Natural killer cell (primary cell): ENCODE measurements around the gene DRGX. TPM values are rescaled to one million over a fixed set of nuclear protein-coding genes. Genes with fewer than 3 reads are reported as not detected.

Experiments used
- ATAC-seq, 3 donors: fragments of 150-1000 bp in 2 of 3; fragments of 200-7000 bp in 1 of 3; cut with Tn5 transposase; 1 replicate in 1 of 3; 2 replicates in 2 of 3; pipeline ENCODE4 v1.10.0; 2021; ENCODE audit warnings: mild to moderate bottlenecking in 2 of 3, moderate library complexity in 2 of 3
- DNase-seq, 2 donors: peaks; one replicate each; pipeline versions ENCODE4 v3.0.0 to v3.0.0-alpha.2; 2013 to 2021; ENCODE audit warnings: mixed read lengths in 1 of 2
- H3K27ac ChIP-seq: one replicate; pipeline ENCODE4 v1.5.1; 2013; ENCODE audit warnings: mild to moderate bottlenecking, low read length
- H3K27me3 ChIP-seq: one replicate; pipeline ENCODE4 v1.6.1; 2013; ENCODE audit warnings: low read length; ENCODE audit not compliant: control insufficient read depth, insufficient read depth
- H3K36me3 ChIP-seq: one replicate; pipeline ENCODE4 v1.6.1; 2013; ENCODE audit warnings: low read length; ENCODE audit not compliant: control insufficient read depth, insufficient read depth
- H3K4me1 ChIP-seq: one replicate; pipeline ENCODE4 v1.6.1; 2013; ENCODE audit warnings: low read length; ENCODE audit not compliant: control insufficient read depth, insufficient read depth
- H3K4me3 ChIP-seq: one replicate; pipeline ENCODE4 v1.5.1; 2013; ENCODE audit warnings: low read length
- H3K9me3 ChIP-seq: one replicate; pipeline ENCODE4 v1.6.1; 2013; ENCODE audit warnings: low read length; ENCODE audit not compliant: control insufficient read depth, insufficient read depth
- H3K27ac Mint-ChIP-seq, 2 donors: one replicate each; pipeline ENCODE4 v1.8.0; 2022; ENCODE audit warnings: mild to moderate bottlenecking in 2 of 2, mixed read lengths in 2 of 2, moderate library complexity in 1 of 2
- H3K27me3 Mint-ChIP-seq, 2 donors: one replicate each; pipeline ENCODE4 v1.8.0; 2022; ENCODE audit warnings: low read depth in 2 of 2, mixed read lengths in 2 of 2
- H3K36me3 Mint-ChIP-seq: one replicate; pipeline ENCODE4 v1.8.0; 2022; ENCODE audit warnings: mixed read lengths
- H3K4me1 Mint-ChIP-seq, 2 donors: one replicate each; pipeline ENCODE4 v1.8.0; 2022; ENCODE audit warnings: mixed read lengths in 2 of 2
- H3K4me3 Mint-ChIP-seq: one replicate; pipeline ENCODE4 v1.8.0; 2022; ENCODE audit warnings: mild to moderate bottlenecking, moderate library complexity, mixed read lengths
- H3K9me3 Mint-ChIP-seq, 2 donors: one replicate each; pipeline ENCODE4 v1.8.0; 2022; ENCODE audit warnings: mixed read lengths in 2 of 2
- WGBS: methylation state at CpG from one replicate; pipeline ENCODE4 v1.1.7; 2013; ENCODE audit warnings: missing lambda C conversion rate; ENCODE audit not compliant: insufficient coverage; 5-methylcytosine and 5-hydroxymethylcytosine counted together
- intact Hi-C: fragments of 100-400 bp; cut with micrococcal nuclease; formaldehyde crosslinking; loops from one replicate; pipeline ENCODE4 v1.14.2; 2022
- total RNA-seq, 4 donors: library from RNA; stranded (reverse); fragments of 120-200 nt in 1 of 4; gene quantifications; one replicate each; pipeline versions ENCODE4 v1.2.3 to v1.2.4, GENCODE V29; 2013 to 2022
- TF ChIP-seq, protein P1 (sequence below): fragments of 200-600 bp; IDR thresholded peaks from one replicate; pipeline ENCODE4 v1.8.0; 2022; ENCODE audit warnings: antibody characterized with exemption

Gene DRGX
- total RNA-seq, 3 donors from 2014 or later (not counting 1 experiment from before 2014, with no cell fraction given): not detected

DNA sequence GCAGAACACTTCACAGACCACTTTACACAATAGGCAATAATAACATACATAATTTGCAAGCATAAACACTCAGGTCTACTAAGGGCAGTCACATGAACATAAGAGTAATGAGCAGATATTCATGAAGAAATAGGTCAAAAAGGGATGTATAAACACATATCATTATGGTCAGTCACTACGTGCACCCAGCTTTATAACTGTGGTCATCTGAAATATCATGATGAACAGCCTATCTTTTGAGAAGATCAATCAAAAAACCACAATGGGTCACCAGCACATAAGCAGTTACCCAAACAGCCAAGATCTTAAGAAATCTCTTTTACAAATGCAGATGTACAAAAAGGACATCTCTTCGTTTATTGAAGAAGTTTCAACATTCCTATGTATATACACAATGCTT, 35.5 kb upstream of the DRGX start:
- TF ChIP-seq, protein P1, sequence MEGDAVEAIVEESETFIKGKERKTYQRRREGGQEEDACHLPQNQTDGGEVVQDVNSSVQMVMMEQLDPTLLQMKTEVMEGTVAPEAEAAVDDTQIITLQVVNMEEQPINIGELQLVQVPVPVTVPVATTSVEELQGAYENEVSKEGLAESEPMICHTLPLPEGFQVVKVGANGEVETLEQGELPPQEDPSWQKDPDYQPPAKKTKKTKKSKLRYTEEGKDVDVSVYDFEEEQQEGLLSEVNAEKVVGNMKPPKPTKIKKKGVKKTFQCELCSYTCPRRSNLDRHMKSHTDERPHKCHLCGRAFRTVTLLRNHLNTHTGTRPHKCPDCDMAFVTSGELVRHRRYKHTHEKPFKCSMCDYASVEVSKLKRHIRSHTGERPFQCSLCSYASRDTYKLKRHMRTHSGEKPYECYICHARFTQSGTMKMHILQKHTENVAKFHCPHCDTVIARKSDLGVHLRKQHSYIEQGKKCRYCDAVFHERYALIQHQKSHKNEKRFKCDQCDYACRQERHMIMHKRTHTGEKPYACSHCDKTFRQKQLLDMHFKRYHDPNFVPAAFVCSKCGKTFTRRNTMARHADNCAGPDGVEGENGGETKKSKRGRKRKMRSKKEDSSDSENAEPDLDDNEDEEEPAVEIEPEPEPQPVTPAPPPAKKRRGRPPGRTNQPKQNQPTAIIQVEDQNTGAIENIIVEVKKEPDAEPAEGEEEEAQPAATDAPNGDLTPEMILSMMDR: no peak
- Mint-ChIP-seq H3K36me3 (no peaks in the 10 kb centered on the region), H3K27ac (no peak overlapping the region), H3K9me3 (peaks cover 0 to 3% of the 10 kb centered on the region in 2 donors), H3K4me1 (no peaks in the 10 kb centered on the region), H3K27me3 (peaks cover 0 to 22% of the 10 kb centered on the region in 2 donors), H3K4me3 (no peak overlapping the region)
- no peak for ATAC-seq
- no peaks in the 10 kb centered on the region for H3K36me3 ChIP-seq
- no peak overlapping the region for H3K4me3 ChIP-seq
- no peaks in the 10 kb centered on the region for H3K27me3 ChIP-seq
- no peaks in the 10 kb centered on the region for H3K4me1 ChIP-seq
- WGBS: 55% methylated on average over 2 of the region's 2 CpGs
- no peaks in the 10 kb centered on the region for H3K9me3 ChIP-seq
- no peak overlapping the region for H3K27ac ChIP-seq
- no peak for DNase-seq
- intact Hi-C loops: no loop called here

DNA sequence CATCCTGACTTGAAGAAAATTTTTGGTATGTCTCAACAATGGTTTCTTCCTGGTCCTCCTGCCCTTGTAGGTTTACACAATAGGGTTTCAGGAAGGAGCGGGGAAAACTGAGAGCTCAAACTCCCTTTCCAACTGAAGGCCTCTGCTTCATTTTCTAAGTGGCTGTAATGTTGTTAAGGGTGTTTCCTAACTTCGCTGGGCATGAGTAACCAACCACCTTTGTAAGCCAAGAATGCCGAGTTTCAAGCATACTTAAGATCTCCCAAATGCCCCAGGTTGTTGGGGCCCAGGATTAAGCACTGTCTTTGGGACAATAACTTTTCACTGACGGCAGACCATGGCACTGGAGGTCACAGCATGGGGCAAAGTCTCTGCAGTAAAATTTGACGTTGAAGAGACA, 33.6 kb upstream of the DRGX start:
- H3K4me1 Mint-ChIP-seq: no peaks in the 10 kb centered on the region
- peaks cover 1 to 22% of the 10 kb centered on the region in 2 donors for H3K27me3 Mint-ChIP-seq
- DNase-seq: no peak
- intact Hi-C loops: no loop called here
- H3K9me3 Mint-ChIP-seq: peaks cover 0 to 3% of the 10 kb centered on the region in 2 donors
- H3K27me3 ChIP-seq: no peaks in the 10 kb centered on the region
- no peak overlapping the region for H3K27ac Mint-ChIP-seq
- no peak overlapping the region for H3K27ac ChIP-seq
- WGBS: 95% methylated on average over 5 of the region's 5 CpGs
- H3K36me3 ChIP-seq: no peaks in the 10 kb centered on the region
- ATAC-seq: no peak
- H3K4me3 Mint-ChIP-seq: no peak overlapping the region
- no peaks in the 10 kb centered on the region for H3K4me1 ChIP-seq
- H3K36me3 Mint-ChIP-seq: no peaks in the 10 kb centered on the region
- H3K9me3 ChIP-seq: peaks cover 10% of the 10 kb centered on the region
- TF ChIP-seq, protein P1: no peak
- H3K4me3 ChIP-seq: no peak overlapping the region

DNA sequence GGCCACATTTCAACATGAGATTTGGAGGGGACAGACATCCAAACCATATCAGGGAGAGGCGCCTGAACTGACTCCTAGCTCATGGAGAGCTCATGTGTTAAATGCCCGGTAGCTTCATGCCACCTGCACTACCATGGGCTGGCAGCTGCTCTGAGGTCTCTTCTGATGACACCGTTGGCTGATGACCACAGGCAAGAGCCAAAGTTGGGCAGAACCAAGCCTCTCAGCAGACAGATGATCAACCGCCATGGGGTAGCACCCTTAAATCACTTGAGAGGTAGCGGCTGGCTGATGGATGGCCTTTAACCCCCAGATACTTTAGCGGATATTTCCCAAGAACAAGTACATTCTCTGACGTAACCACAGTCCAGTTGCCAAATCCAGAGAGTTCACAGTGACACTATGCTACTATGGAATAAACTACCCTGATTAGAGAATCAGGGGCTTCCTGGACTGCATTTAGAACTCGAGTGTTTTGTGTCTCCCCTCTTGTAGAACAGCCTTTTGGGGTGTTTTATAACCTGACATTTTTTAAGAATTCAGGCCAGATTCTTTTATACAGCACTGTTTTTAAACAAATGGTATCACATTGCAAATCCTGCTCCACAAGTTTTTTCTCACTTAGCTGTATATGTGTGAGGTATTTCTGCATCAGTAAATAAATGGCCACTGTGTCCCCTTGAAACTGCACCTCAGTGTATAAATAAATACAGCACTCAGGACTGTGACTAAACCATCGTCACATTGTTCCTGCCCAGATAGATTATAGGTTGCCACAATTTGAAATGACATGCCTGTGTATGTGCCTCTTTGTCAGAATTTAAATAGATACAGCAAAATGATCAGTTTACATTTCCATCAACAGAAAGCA, 30.8 kb upstream of the DRGX start:
- WGBS: 85% methylated on average over 9 of the region's 9 CpGs
- H3K27me3 ChIP-seq: no peaks in the 10 kb centered on the region
- no peak overlapping the region for H3K27ac ChIP-seq
- peaks cover 10% of the 10 kb centered on the region for H3K9me3 ChIP-seq
- H3K9me3 Mint-ChIP-seq: peaks cover 0 to 5% of the 10 kb centered on the region in 2 donors
- H3K36me3 ChIP-seq: no peaks in the 10 kb centered on the region
- no peaks in the 10 kb centered on the region for H3K4me1 ChIP-seq
- ATAC-seq (no peak), DNase-seq (no peak)
- TF ChIP-seq, protein P1: no peak
- no peak overlapping the region for H3K4me3 Mint-ChIP-seq
- H3K4me3 ChIP-seq: no peak overlapping the region
- intact Hi-C loops: no loop called here
- H3K27ac Mint-ChIP-seq: no peak overlapping the region
- H3K4me1 Mint-ChIP-seq: no peaks in the 10 kb centered on the region
- peaks cover 16 to 23% of the 10 kb centered on the region in 2 donors for H3K27me3 Mint-ChIP-seq
- H3K36me3 Mint-ChIP-seq: no peaks in the 10 kb centered on the region
